Activated CD4-positive, alpha-beta T cell treated with anti-CD3 and anti-CD28 coated beads for 24 hours (primary cell): ENCODE results near the gene MAN1A1.

Experiments
- DNase-seq, 2 donors: peaks; one replicate each; pipeline ENCODE4 v3.0.0-alpha.2; 2020; ENCODE audit warnings: low read depth in 2 of 2

MAN1A1 gene

DNA sequence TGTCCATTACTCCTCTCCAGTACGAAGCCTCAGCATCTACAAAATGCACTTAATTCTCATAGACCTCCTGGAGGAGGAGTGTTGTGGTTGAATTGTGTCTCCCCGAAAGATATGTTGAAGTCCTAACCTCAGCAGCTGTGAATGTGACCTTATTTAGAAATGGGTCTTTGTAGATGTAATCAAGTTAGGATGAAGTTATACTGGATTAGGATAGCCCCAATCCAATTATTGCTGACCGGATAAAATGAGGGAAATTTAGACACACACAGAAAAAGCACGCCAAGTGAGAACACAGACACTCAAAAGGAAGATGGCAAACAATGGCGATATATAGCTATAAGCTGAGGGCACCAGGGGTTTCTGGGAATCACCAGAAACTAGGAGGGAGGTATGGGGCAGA, 206.9 kb downstream of the MAN1A1 start:
- no peak for DNase-seq

DNA sequence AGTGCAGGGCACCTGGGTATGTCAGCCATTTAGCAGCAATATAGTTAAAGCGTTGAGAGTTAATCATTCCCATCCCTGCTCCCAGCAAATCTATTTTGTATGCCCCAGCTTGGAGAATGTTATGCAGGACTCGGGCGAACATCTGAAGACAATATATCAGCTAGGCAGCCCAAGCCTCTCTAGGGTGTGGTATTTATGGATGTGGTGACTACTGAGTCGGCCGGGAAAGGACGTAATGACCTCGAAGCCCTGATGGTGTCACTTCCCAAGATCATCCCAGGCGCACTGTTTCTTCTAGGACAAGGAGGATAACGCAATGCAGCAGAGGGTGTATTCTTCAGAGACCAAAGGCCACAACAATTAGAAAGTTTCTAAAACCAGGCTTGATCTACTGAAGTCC, 207.5 kb downstream of the MAN1A1 start:
- DNase-seq = no peak

DNA sequence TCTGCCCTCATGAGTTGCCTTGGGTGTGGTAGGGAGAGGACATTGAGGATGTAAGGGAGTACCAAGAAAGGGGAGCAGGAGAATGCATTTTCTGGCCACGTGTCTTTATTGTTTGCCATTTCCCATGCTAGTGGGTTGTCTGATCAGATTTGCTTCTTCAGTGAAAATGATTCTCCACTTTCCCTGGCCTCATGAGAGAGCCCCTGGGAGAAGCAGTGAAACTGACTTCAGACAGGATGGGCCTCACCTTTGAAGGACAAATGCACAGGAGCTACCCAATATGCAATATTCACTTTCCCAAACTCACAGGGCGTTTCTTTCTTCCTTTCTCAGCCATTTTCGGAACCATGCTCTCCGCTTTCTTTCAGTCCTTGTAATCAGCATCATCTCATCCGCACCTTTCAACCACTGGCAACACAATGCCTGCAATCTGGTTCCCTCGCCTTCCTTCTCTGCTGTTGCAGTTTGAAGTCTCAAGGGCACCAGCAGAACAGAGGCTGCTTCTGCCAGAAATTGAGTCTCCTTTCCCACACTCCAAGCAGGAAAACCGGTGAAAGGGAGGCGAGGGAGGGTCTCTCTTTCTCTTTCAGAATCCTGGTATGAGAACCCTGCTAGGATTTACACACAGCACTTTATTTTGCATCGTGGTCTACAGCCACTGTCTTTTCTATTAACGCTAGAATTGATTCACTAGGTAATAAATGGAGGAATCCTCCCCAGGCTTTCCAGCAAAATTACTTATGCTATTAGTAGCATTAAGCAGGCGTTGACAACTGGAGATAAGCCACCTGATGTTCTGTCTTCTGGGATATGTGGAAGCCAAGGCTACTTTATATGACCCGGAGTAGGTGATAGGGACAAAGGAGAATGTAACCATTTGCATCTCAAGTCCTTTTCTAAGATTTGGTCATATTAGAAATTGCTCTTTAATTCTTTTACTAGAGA, 209.1 kb downstream of the MAN1A1 start:
- DNase-seq = no peak

DNA sequence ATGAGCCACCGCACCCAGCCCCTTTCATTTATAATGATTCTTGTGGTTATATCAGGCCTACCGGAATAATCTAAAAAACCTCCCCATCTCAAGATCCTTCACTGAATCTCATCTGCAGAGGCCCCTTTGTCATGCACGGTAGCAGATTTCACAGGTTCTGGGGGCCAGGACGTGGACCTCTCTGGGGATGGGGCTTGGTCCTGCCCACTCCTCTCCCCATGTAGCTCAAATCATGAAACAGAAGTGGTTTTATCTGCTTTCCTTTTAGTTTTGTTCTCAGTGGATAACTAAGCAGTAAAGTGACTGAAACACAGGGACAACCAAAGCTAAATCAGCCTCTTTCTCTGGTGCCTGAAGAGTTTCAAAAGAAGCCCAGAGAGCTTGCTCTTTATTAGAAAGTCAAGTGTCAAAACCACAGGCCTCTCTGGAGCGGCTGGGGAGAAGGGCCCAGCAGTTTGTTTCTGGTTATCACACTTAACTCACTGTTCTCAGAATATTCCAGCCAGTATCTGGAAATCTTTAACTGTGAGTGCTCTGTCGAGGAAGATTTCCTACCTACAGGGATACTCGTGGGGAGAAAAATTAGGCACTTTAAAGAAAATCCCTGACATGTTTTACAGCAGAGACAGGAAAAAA, 210.5 kb downstream of the MAN1A1 start:
- no peak for DNase-seq

DNA sequence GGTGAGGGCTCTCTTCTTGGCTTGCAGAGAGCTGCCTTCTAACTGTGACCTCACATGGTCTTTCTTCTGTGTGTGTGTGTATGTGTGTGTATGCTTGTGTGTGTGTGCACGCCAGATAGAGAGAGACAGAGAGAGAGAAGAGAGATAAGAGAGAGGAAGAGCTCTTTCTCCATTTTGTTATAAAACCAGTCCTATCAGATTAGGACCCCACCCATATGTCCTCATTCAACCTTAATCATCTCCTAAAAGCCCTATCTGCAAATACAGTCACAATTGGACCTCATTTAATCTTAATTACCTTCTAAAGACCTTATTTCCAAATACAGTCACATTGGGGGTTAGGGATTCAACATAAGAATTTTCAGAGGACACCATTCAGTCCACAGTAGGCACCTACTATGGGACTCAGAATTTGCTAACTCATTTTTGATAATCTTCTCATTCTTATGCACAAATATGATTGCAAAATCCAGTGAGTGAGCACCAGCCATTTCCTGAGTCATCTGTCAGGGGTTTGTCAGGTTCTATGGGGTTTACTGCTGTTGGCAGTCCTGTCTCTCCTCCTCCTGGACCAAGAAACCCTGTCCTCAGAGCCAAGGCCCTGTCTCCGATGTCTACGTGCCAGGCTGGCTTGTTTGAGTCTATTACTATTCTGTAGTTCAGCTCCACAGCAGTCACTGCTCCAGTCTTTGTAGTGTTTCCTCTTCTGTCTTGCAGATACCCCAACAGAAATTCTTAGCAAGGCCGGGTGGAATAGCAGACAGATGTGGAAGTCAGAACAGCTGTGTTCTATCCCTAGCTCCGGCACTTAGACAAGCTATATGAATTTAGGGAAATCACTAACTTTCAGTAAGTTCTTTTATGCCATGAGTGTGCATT, 212.1 kb downstream of the MAN1A1 start:
- DNase-seq = no peak

DNA sequence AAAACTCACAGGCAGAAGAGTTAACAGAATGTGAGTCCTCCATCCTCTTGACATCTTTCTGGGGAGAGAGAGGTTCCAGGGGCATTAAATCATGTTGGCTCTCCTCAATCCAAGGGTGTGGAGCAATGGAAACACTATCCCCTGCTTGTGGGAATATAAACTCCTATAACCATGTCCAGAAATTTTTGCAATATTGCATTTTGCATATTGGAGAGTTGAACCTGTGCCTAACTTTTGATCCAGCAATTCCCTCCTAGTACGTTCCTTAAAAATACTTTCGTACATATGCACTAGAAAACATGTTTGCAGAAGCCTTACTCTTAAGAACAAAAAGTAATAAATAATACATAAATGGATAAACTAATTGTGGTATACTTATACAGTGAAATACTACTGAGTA, 214.8 kb downstream of the MAN1A1 start:
- DNase-seq = no peak

DNA sequence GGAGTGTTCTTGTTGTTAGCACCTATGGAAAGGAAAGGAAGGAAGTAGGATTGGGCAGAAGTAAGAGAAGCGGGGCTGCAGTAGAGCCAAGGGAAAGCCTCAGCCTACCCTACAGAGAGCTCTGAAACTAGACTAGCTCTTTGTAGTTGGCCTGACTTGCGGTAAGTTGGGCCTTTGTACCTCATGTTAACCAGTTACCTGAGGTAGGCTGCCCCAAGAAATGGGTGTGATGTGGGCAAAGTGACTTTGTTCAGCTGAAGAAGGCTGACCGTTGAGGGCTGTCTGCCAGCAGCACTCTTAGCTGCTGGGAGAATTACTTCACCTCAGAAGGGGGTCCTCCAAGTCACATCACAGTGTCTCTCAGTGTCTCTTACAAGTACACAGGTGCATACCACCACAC, 216.2 kb downstream of the MAN1A1 start:
- DNase-seq = no peak

DNA sequence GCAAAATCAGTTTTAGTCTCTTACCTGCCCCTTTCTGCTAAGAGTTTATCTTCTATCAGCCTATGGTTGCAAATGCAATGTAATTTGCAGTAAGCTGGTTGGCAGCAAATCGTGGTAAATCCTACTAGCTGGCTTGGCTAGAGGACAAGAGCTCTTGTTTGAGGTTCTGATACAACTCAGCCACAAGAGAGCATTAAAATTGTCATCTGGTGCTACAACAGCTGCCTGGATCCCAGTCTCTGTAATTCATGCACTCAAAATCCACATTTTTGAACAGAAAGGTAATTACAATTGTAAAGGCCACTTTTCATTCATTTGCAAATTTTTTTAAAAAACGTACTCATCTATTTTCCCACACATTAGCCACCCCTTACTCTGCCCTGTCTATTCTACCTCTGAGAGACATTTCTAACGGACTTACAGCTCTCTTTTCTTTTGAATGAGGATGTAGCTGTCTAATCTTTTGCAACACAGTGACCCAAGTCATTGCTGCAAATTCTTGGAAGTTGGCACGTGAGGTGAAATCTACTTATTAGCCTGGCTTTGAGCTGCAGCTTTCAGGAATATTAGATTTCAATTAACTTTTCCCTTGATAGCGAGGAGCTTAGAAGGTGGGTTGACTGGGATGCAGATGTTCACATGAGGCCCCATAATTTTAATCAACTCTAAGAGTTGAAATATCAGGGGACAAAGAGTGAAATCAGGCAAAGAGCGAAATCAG, 217.1 kb downstream of the MAN1A1 start:
- DNase-seq = no peak

DNA sequence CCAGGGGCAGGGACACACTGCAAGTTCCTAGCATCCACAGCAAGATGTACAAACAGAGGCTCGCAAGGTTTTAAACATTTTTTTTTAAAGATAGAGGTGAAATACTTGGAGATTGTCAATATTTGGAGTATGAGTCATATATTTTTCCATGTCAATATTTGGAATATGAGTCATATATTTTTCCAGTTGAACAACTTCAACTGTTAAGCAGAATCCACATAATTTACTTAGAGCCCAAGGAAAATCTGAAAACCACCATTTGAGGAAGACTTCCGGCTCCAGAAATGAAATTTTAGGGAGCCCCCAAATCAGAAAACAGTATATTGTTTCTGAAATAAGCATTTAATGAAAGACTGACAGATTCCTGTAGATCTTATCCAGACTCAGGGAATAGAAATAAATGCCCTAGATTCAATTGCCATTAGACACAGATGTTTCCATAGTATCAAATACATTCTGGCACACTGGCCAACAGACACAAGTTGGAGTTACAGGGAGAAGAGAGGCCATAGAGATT, 219.5 kb downstream of the MAN1A1 start:
- DNase-seq = no peak

DNA sequence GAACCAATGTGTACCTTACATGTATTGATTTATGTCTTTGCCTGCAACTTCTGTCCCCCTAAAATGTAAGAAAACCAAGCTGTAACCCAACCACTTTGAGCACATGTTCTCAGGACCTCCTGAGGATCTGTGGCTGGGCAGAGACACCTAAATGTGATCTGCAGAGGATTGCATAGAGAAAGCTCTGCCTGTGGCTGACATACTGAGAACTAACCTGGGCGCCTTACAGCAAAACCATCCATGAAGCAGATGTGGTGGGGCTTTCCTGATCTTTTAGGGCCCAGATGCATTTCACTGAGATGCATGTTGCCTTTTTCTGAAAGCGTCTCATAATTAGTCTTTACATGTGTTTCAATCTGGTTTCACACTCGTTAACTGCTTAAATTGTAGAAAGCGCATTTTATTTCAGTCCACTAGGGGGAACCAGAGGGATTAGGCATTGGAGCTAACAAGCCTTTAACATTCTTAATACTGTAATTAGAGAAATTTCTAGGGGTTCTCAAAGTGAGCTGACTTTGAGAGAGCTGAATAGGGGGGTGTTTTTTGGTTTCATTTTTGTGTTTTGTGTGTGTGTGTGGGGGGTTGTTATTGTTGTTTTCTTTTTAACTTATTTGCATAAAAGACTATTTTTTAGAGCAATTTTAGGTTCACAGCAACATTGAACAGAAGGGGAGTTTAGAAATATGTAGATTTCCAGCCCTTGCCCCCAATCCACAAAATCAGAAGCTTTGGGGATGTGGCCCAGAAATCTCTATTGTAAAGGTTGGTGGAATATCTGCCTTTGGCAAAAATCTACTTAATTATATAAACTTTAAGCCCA, 220.2 kb downstream of the MAN1A1 start:
- peak in 1 of 2 donors; percentile 33 for DNase-seq

DNA sequence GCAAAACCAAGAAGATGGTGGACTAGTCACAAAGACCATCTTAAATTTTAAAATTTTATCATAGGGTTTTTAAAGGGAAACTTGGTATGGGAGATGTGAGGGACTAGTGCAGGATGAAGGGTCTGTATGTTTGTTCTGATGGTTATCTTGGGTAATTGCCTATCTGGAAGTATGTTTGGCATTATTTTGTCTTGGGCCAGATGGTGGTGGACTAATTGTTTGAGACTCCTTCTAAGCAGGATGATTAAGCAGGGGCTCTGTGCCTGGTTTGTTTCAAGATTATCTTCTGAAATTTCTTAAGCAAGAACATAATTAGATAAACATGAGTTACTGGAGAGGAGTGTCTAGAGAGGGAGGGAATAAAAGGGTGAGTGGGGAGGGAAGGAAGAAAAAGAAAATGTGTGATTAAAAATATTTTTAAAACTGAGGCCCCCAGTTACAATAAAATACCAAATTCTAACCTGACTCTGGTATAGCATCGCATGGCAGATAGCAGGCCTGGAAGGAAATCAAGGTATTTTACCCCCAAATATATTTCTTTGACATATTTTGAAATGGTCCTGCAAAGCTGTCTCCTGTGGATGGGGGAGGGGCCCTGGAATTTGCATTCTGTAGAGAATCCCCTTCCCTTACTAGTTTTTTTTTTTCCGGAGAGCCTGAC, 221.2 kb downstream of the MAN1A1 start:
- DNase-seq = no peak

DNA sequence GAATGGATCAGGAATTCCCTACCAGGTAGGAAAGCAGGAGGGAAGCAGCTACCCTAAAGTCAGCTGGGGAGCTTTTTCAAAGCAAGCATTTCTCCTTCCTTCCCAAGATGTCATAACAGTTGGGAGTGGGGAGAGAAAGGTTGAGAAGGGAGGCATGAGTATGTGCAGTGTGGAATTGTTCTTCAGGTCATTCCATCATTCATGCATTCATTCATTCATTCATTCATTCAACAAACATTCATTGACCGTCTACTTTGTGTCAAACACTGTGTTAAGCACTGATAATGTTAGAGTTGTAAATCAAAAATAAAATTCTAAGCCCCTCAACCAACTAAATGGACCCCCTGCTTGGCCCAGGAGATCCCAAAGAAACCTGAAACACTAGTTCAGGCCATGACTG, 221.9 kb downstream of the MAN1A1 start:
- no peak for DNase-seq
